ENCODE results near the gene ZNF605. TPM values are rescaled to one million over a fixed set of nuclear protein-coding genes. Genes with fewer than 3 reads are reported as not detected.
"Not testable (repeated sequence)": the region's sequence is repeated elsewhere in the genome, so short reads cannot be mapped to it uniquely, and the experiment has no call there.

ZNF605 gene
- total RNA-seq, result 10 to 100 TPM in 5 of 7 donors, 1 to 10 TPM in 2; 8.3 to 20.9 (median 14.5) TPM
- 10 to 100 TPM in 1 of 2 donors, 1 to 10 TPM in 1; 5.2 to 10.3 TPM for polyA plus RNA-seq
- long read RNA-seq, donor 1, full-length matches to known transcripts, result 3 of 10 reads
- long read RNA-seq, donor 1, partial matches to known transcripts, result 1 of 10 reads
- long read RNA-seq, donor 1, other reads (novel, unspliced or antisense), result 6 of 10 reads
- long read RNA-seq, donor 2, partial matches to known transcripts, result 56 of 57 reads
- long read RNA-seq, donor 2, other reads (novel, unspliced or antisense), result 0 of 57 reads
- long read RNA-seq, donor 3, partial matches to known transcripts, result 0 of 1 reads
- long read RNA-seq, donor 3, other reads (novel, unspliced or antisense), result 0 of 1 reads

GRCh38 chr12:132956011-132956788, at the start of gene ZNF605:
Gene ZNF605 (minus strand): TSS chr12:132956306. CDS start chr12:132945635, 10,671 bp downstream.
- Histone ChIP-seq H3K4me1 (ENCODE audit: insufficient read depth) (peaks cover 8% of the 10 kb centered on the region), H3K27ac (peak within 1 kb of the TSS; percentile 77 to 89), H3K27me3 (no peaks in the 10 kb centered on the region), H3K36me3 (no peaks in the 10 kb centered on the region), H3K9me3 (peaks cover 0 to 8% of the 10 kb centered on the region in 2 donors), H3K4me3 (peak within 1 kb of the TSS; percentile 89)
- TF ChIP-seq POLR2A (IDR thresholded peaks at IDR 0.05) (no peak), CTCF (IDR thresholded peaks at IDR 0.05) (no peak), EP300 (IDR thresholded peaks at IDR 0.05) (no peak)
- intact Hi-C loops (cut with DNase I), result no loop called here
- peak; percentile 86 to 92 (median 90) for DNase-seq
- WGBS, 3 donors, result 1 to 4% (median 3%) methylated on average over 35 to 67 of the region's 67 CpGs

- Histone ChIP-seq H3K9me3 (peaks cover 0 to 66% of the 10 kb centered on the region in 2 donors), H3K27ac (no peak overlapping the region), H3K4me3 (no peak overlapping the region), H3K36me3 (no peaks in the 10 kb centered on the region), H3K27me3 (no peaks in the 10 kb centered on the region), H3K4me1 (ENCODE audit: insufficient read depth) (no peaks in the 10 kb centered on the region)
- TF ChIP-seq POLR2A (IDR thresholded peaks at IDR 0.05) (no peak), CTCF (IDR thresholded peaks at IDR 0.05) (no peak), EP300 (IDR thresholded peaks at IDR 0.05) (no peak)
- 42 to 63% (median 48%) methylated on average over 1 of the region's 1 CpG for WGBS, 3 donors
- intact Hi-C loops (cut with DNase I), result no loop called here
- no peak for DNase-seq
Observed at GRCh38 chr12:132998741-132999140, 42.6 kb upstream of the ZNF605 start.

GRCh38 chr12:132986885-132987225, 30.7 kb upstream of the ZNF605 start:
- DNase-seq, result no peak
- no peaks in the 10 kb centered on the region for H3K36me3 ChIP-seq
- H3K4me3 ChIP-seq, result peak overlapping the region; percentile 74
- 2 to 4% (median 3%) methylated on average over 11 of the region's 11 CpGs for WGBS, 3 donors
- H3K4me1 ChIP-seq (ENCODE audit: insufficient read depth), result no peaks in the 10 kb centered on the region
- peaks cover 0 to 7% of the 10 kb centered on the region in 2 donors for H3K9me3 ChIP-seq
- H3K27me3 ChIP-seq, result no peaks in the 10 kb centered on the region
- intact Hi-C loops (cut with DNase I), result no loop called here
- TF ChIP-seq POLR2A (IDR thresholded peaks at IDR 0.05) (no peak), EP300 (IDR thresholded peaks at IDR 0.05) (no peak), CTCF (IDR thresholded peaks at IDR 0.05) (no peak)
- no peak overlapping the region for H3K27ac ChIP-seq

GRCh38 chr12:132986001-132986884, 30.1 kb upstream of the ZNF605 start, which contains the start of gene ZNF26:
Gene ZNF26 (plus strand): TSS chr12:132986367. CDS start chr12:132986841, 474 bp downstream.
- Histone ChIP-seq H3K36me3 (no peaks in the 10 kb centered on the region), H3K4me3 (peak within 1 kb of the TSS; percentile 74), H3K27me3 (no peaks in the 10 kb centered on the region), H3K27ac (peak within 1 kb of the TSS in 1 of 2 donors; percentile 84), H3K4me1 (ENCODE audit: insufficient read depth) (no peaks in the 10 kb centered on the region), H3K9me3 (peaks cover 0 to 6% of the 10 kb centered on the region in 2 donors)
- 0% methylated on average over 55 to 76 of the region's 76 CpGs for WGBS, 3 donors
- TF ChIP-seq EP300 (IDR thresholded peaks at IDR 0.05) (no peak), CTCF (IDR thresholded peaks at IDR 0.05) (no peak), POLR2A (IDR thresholded peaks at IDR 0.05) (peak; percentile 30)
- peak; percentile 86 to 91 (median 88) for DNase-seq
- intact Hi-C loops (cut with DNase I), result no loop called here

- H3K27me3 ChIP-seq; H3K36me3 ChIP-seq; H3K4me1 ChIP-seq (ENCODE audit: insufficient read depth); H3K4me3 ChIP-seq; H3K9me3 ChIP-seq; intact Hi-C loops (cut with DNase I); DNase-seq; H3K27ac ChIP-seq: not testable (repeated sequence)
- 26 to 30% (median 29%) methylated on average over 13 of the region's 13 CpGs for WGBS, 3 donors
Observed at GRCh38 chr12:132976870-132977269, 20.8 kb upstream of the ZNF605 start.

All from ovary (tissue), 10 donors.